K562 (cell line): ENCODE measurements around the gene NECAB3. TPM values are rescaled to one million over a fixed set of nuclear protein-coding genes. Genes with fewer than 3 reads are reported as not detected.

ENCODE experiments used
- CBX8 ChIP-seq: fragments of 200-600 bp; sonication (generic); IDR thresholded peaks from 2 replicates; pipeline ENCODE4 v1.6.1; 2012; ENCODE audit warnings: borderline replicate concordance, mixed run types, low read depth, mild to moderate bottlenecking, moderate library complexity, mixed read lengths, low read length, control low read depth, inconsistent platforms; ENCODE audit not compliant: poor library complexity, severe bottlenecking; ENCODE audit errors: extremely low read depth
- CCNT2 ChIP-seq: IDR thresholded peaks from 2 replicates; pipeline ENCODE4 v1.6.1; 2011; ENCODE audit warnings: borderline replicate concordance, low read depth, mild to moderate bottlenecking, moderate library complexity, mixed read lengths, low read length; ENCODE audit not compliant: insufficient read length; ENCODE audit errors: extremely low read depth
- CGGBP1 ChIP-seq: fragments of 250-450 bp; sonication (Bioruptor Pico); IDR thresholded peaks from 2 replicates; pipeline ENCODE4 v1.9.0; 2021; ENCODE audit warnings: mild to moderate bottlenecking
- FOS ChIP-seq: IDR thresholded peaks from 3 replicates; pipeline ENCODE4 v1.6.1; 2011; ENCODE audit not compliant: insufficient read length; ENCODE audit errors: extremely low read depth
- GABPB1 ChIP-seq: sonication (generic); formaldehyde crosslinking; IDR thresholded peaks from 2 replicates; pipeline ENCODE4 v1.8.0; 2022; ENCODE audit warnings: mild to moderate bottlenecking, missing genetic modification reagents
- GMEB1 ChIP-seq: fragments of 250-450 bp; sonication (Bioruptor Pico); IDR thresholded peaks from 2 replicates; pipeline ENCODE4 v1.4.0; 2020; ENCODE audit warnings: mild to moderate bottlenecking
- HCFC1 ChIP-seq: IDR thresholded peaks from 2 replicates; pipeline ENCODE4 v1.6.1; 2012; ENCODE audit warnings: low read depth, low read length, improper control_type of control experiment
- HDAC2 ChIP-seq: fragments of 450-650 bp; IDR thresholded peaks from 2 replicates; pipeline ENCODE4 v1.6.1; 2016; ENCODE audit warnings: mild to moderate bottlenecking
- HSF4 ChIP-seq: fragments of 250-450 bp; sonication (Bioruptor Pico); IDR thresholded peaks from 2 replicates; pipeline ENCODE4 v2.1.2; 2022; ENCODE audit warnings: mild to moderate bottlenecking, moderate library complexity, borderline replicate concordance
- MAX ChIP-seq: sonication (generic); formaldehyde crosslinking; IDR thresholded peaks from 2 replicates; pipeline ENCODE4 v1.9.0; 2022; ENCODE audit warnings: mild to moderate bottlenecking, missing genetic modification reagents
- MAZ ChIP-seq, 2 experiments: fragments of 450-650 bp in 1 of 2; sonication (generic) in 1 of 2; formaldehyde crosslinking; IDR thresholded peaks in 1 of 2; conservative IDR thresholded peaks in 1 of 2; 2 replicates each; pipeline versions ENCODE4 v1.4.0 to v1.5.0; 2020; ENCODE audit warnings: mild to moderate bottlenecking in 1 of 2, missing genetic modification reagents in 1 of 2
- MNT ChIP-seq, 2 experiments: fragments of 450-650 bp; conservative IDR thresholded peaks; 2 replicates each; pipeline ENCODE4 v1.6.1; 2017; ENCODE audit warnings: mild to moderate bottlenecking in 2 of 2, moderate library complexity in 2 of 2
- MYC ChIP-seq, 2 experiments: fragments of 250-450 bp in 1 of 2; sonication (Bioruptor Pico) in 1 of 2; IDR thresholded peaks; 2 replicates each; pipeline versions ENCODE4 v1.5.1 to v1.6.1; 2012 to 2021; ENCODE audit warnings: low read depth in 2 of 2, borderline replicate concordance in 1 of 2, improper control_type of control experiment in 1 of 2, low read length in 1 of 2, mild to moderate bottlenecking in 1 of 2, moderate library complexity in 1 of 2
- OTX1 ChIP-seq: fragments of 450-650 bp; formaldehyde crosslinking; IDR thresholded peaks from 2 replicates; pipeline ENCODE4 v1.4.0; 2022; ENCODE audit warnings: mild to moderate bottlenecking
- SRSF1 ChIP-seq: fragments of 200-400 bp; formaldehyde crosslinking; IDR thresholded peaks from 2 replicates; pipeline ENCODE4 v1.6.1; 2017; ENCODE audit warnings: mild to moderate bottlenecking, low read depth, low read length, moderate library complexity
- ZNF165 ChIP-seq: fragments of 250-450 bp; sonication (Bioruptor Pico); IDR thresholded peaks from 2 replicates; pipeline ENCODE4 v1.4.0; 2020; ENCODE audit warnings: borderline replicate concordance
- ZNF347 ChIP-seq: fragments of 450-650 bp; formaldehyde crosslinking; IDR thresholded peaks from 2 replicates; pipeline ENCODE4 v1.4.0; 2020; ENCODE audit warnings: low read depth, mild to moderate bottlenecking, moderate library complexity
- polyA plus RNA-seq, 8 experiments: library from polyadenylated mRNA; depleted of rRNA in 4 of 8; stranded (reverse) in 5 of 8; unstranded in 3 of 8; fragments of >200 nt; fragmentation: Nextera tagmentation in 2 of 8; fragmentation: Illumina TruSeq in 1 of 8; extraction: Ambion mirVana in 2 of 8; extraction: Trizol in 1 of 8; gene quantifications; 2 replicates each; pipeline versions ENCODE4 v1.2.1 to v1.2.3, GENCODE V29; 2011 to 2014; ENCODE audit warnings: inconsistent platforms in 1 of 8, missing spikeins in 1 of 8
- total RNA-seq, 7 experiments: library from RNA; depleted of rRNA in 6 of 7; stranded (reverse); fragments of >200 nt in 6 of 7; fragmentation: Illumina TruSeq in 2 of 7; extraction: Trizol in 2 of 7; gene quantifications; 2 replicates each; pipeline versions ENCODE4 v1.2.1 to v1.2.3, GENCODE V29; 2011 to 2021; ENCODE audit warnings: low replicate concordance in 1 of 7
- TF ChIP-seq, protein P1 (sequence below): fragments of 250-450 bp; sonication (Bioruptor Pico); IDR thresholded peaks from 2 replicates; pipeline ENCODE4 v1.4.0; 2020; ENCODE audit warnings: mild to moderate bottlenecking, moderate library complexity

Gene NECAB3
- total and polyA plus RNA-seq, 9 of the 15 experiments (the other 6 are each of a cell fraction or from before 2014, with no cell fraction given) = 0.94 to 63.3 (median 31.5) TPM

DNA sequence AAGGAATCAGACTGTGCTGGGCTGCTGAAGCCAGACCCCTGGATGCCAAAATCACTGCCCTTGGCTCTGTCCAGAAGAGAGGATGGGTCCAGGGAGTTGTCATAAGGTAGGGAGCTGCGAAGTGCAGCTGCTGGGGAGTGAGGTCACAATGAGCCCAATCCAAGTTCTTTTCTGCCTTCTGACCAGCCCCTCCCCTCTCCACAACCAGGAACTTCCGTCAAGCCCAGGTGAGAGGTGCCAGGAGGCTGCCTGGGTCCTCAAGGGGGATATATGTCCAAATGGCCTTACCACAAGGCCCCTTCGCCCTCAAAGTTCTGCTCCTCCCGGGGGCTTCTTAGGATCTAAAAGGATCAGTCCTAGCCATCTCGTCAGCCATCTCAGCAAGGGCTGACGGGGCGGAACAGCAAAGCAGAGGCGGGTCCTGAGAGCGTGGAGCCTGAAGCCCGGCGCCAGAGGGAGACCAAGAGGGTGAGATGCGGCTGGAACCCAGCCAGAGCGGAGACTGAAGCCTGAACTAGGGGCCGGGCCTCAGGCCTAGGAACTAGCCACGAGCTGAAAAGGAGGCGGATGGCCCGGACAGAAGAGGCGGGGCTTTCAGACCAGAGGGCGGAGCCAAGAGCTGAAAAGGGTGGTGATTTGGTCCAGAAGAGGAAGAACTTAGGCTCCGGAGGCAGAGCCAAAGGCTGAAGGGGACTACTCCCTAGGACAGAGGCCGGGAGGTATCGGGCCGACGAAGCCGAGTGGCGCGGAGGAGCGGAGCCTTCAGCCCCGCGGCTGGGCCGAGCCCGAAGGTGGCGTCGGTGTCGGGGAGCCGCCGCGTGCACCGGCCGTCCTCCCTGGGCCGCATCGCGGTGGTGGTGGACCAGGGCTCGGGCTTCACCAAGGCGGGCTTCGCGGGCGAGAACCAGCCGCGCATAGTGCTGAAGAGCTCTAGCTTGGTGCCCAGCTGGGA is 7.7 kb downstream of the NECAB3 start, which contains the start of gene ACTL10 (continued):
- TF ChIP-seq MNT (conservative IDR thresholded peaks at IDR 0.05) (peak; percentile 47 to 74; a peak in 3 of 4 replicates), HSF4 (CRISPR knock-in tag) (no peak), GMEB1 (CRISPR knock-in tag) (no peak), ZNF347 (CRISPR knock-in tag) (no peak), ZNF165 (CRISPR knock-in tag) (no peak), SRSF1 (no peak), HCFC1 (peak; percentile 44; the same call in 1 of the 2 replicates), GABPB1 (CRISPR knock-in tag) (peak; percentile 56), CCNT2 (peak; percentile 26), FOS (no peak), MAZ (CRISPR knock-in tag; conservative IDR thresholded peaks at IDR 0.05 in 1 of 2, IDR thresholded peaks at IDR 0.05 in 1 of 2) (peak in 1 of 2 experiments; percentile 63; a peak in 1 of 4 replicates), MYC (IDR thresholded peaks at IDR 0.05; ENCODE audit: low read depth, low read length) (peak; percentile 80), MYC (CRISPR knock-in tag; IDR thresholded peaks at IDR 0.05; ENCODE audit: borderline replicate concordance, low read depth) (no peak), CGGBP1 (CRISPR knock-in tag) (no peak), HDAC2 (no peak), MAX (peak; percentile 74), OTX1 (no peak), CBX8 (no peak)
- TF ChIP-seq, protein P1, sequence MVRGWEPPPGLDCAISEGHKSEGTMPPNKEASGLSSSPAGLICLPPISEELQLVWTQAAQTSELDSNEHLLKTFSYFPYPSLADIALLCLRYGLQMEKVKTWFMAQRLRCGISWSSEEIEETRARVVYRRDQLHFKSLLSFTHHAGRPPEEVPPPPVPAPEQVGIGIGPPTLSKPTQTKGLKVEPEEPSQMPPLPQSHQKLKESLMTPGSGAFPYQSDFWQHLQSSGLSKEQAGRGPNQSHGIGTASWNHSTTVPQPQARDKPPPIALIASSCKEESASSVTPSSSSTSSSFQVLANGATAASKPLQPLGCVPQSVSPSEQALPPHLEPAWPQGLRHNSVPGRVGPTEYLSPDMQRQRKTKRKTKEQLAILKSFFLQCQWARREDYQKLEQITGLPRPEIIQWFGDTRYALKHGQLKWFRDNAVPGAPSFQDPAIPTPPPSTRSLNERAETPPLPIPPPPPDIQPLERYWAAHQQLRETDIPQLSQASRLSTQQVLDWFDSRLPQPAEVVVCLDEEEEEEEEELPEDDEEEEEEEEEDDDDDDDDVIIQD (CRISPR knock-in tag) = no peak
